ENCODE data around the gene TNNT1.
"Not testable (repeated sequence)": the region's sequence is repeated elsewhere in the genome, so short reads cannot be mapped to it uniquely, and the experiment has no call there.

Gene TNNT1, protein sequence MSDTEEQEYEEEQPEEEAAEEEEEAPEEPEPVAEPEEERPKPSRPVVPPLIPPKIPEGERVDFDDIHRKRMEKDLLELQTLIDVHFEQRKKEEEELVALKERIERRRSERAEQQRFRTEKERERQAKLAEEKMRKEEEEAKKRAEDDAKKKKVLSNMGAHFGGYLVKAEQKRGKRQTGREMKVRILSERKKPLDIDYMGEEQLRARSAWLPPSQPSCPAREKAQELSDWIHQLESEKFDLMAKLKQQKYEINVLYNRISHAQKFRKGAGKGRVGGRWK

GRCh38 chr19:55149078-55150003 lies at the start of gene TNNT1:
Gene TNNT1, minus strand, starts transcription at chr19:55149206. Its CDS starts 2,049 bp downstream, at chr19:55147157.
- DNase-seq = no peak

GRCh38 chr19:55198651-55199050 lies 49.6 kb upstream of the TNNT1 start:
- DNase-seq = no peak

- DNase-seq = no peak
Observed at GRCh38 chr19:55197528-55197927, 48.5 kb upstream of the TNNT1 start.

- DNase-seq = no peak
Observed at GRCh38 chr19:55196803-55197202, 47.8 kb upstream of the TNNT1 start.

DNA sequence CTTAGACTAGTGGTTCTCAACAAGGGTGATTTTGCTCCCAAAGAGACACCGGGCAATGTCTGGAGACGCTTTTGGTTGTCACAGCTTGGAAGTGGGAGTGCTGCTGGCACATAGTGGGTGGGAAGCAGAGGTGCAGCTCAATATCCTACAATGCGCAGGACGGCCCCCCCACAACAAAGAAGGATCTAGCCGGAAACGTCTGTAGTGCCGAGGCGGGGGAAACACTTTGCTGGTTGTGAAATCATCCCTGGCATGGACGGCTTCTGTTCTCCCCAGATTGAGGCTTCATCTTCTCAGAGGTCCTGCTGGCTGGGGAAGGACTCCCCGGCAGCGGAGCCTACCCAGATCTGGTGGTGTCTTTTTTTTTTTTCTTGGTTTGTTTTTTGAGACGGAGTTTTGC lies 44.5 kb upstream of the TNNT1 start:
- DNase-seq = no peak

GRCh38 chr19:55189403-55189835 lies 40.4 kb upstream of the TNNT1 start:
- DNase-seq = no peak

- DNase-seq = no peak
Observed at GRCh38 chr19:55188625-55189024, 39.6 kb upstream of the TNNT1 start.

- DNase-seq = no peak
Observed at GRCh38 chr19:55186080-55186479, 37.1 kb upstream of the TNNT1 start.

GRCh38 chr19:55181740-55182139 lies 32.7 kb upstream of the TNNT1 start:
- DNase-seq = no peak

- peak; percentile 20 for DNase-seq
Observed at GRCh38 chr19:55179606-55180484, 30.8 kb upstream of the TNNT1 start, which contains the start of gene SYT5. Gene SYT5, minus strand, starts transcription at chr19:55180289. Its CDS starts 1,248 bp downstream, at chr19:55179041.

GRCh38 chr19:55178781-55179599 lies 30.0 kb upstream of the TNNT1 start:
- peak; percentile 70 for DNase-seq

DNA sequence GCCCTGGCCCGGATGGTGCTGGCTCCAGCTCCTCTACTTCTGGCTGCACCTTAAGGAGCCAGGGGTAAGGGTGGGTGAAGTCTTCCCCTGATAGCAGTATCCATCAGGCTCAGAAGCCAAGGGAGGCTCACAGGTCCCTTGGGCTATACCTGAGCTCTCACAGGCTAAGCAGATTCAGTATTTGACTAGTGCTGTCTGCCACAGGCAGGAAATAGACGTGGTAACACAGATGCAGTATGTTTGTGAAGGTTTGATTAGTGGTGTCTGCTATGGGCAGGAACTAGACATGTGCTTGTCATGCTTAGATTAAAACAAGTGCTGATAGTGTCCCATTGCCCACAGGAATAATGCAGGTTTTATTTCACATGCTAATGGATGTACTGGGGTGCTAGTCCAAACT lies 27.1 kb upstream of the TNNT1 start:
- no peak for DNase-seq

- DNase-seq = no peak
Observed at GRCh38 chr19:55175117-55175867, 26.3 kb upstream of the TNNT1 start.

DNA sequence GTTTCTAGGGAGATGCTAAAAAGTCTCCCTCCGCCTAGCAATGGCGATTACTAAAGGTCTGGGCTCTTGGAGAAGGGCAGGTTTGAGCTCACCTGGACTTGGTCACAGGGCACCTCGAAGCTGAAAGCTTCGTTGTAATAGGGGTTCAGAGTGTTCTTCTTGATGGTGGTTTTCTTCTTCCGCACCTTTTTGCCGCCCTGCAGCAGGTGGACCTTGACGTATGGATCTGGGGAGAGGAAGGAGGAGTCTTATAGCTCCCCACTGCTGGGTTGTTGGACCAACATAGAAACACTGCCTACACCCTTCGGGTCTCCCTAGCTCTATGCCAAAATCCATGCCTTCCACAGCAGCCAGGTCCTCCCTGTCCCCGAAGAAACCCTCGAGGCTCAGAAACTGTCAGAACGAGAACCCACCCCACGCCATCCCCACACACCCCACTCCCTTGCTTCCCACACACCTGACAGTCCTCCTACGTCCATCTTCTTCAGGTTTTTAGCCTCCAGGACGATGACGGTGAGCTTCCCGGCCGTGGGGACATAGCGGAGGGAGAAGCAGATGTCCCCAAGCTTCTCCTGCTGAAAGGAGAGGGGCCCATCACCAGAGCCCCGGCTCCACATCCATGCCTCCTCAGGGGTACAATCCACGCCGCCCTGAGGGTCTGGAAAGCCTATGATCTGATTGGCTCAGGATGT lies 25.6 kb upstream of the TNNT1 start:
- no peak for DNase-seq

- DNase-seq = no peak
Observed at GRCh38 chr19:55173714-55174409, 24.9 kb upstream of the TNNT1 start.

DNA sequence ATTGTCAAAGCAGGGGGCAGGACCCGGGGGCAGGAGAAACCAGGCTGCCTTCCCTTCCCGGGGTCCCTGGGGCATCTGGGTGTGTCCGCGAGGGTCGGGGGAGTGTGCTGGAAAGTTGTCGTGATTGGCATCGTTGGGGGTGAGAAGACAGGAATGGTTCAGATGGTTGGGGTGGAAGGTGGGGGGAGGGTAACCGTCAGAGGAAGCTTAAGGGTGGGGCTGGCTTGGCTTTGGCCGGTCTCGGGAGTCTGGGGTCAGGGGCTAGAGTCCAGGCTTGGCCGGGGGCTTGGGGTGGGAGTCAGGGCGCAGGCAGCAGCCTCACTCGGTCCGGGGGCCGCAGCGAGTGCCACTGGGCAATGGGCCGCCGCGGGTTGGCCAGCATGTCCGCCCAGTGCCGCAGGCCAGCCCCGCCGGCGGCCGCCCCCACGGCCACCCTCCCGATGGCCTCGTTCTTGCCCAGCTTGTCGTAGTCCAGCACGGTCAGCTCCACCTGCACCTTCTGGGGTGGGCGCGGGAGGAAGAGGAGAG lies 24.2 kb upstream of the TNNT1 start:
- no peak for DNase-seq

DNA sequence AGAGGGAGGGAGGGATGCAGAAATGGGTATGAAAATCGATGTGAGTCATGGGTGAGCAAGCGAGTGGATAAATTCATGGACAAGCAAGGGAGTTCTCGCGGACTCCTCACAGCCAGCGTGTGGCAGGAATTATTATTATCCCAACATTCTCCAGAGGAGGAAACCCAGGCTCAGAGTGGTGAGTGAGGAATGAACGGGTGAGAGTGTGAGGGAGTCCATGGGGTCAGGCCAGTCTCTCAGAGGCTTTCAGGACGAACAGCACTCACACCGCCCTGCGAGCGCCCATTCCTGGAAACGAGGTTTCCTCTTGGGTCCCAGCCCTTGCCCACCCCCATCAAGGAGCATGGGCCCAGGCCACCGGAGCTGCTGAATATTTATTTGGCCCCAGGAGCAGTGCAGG lies 23.7 kb upstream of the TNNT1 start:
- DNase-seq = no peak

DNA sequence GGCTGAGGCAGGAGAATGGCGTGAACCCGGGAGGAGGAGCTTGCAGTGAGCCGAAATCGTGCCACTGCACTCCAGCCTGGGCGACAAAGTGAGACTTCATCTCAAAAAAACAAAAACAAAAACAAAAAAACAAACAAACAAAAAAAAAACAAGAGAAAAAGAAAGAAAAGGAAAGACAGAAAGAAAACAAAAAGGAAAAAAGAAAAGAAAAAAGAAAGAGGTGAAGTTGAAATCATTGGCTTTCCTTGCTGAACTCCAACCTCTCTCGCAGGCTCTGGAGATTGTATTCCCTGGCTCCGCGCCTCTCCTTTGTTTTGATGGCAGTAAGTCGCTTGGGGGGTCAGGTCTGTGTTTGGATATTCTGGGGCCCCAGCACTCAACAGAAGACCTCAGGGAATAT lies 23.3 kb upstream of the TNNT1 start:
- not testable (repeated sequence) for DNase-seq

DNA sequence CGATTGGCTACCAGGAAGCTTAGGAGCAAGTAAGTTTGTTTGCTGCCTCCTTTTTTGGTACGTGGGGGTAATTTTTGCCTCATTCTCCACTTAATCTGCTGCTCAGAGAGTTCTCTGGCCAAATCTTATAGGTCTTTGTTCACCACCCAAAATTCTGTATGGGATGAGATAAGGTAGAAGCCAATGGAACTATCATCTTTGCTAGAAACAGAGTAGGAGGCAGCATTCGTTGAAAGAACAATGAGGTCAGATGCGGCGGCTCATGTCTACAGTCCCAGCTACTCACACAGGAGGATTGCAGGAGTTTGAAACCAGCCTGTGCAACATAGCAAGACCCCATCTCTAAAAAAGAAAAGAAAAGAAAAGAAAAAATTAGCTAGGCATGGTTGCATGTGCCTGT lies 22.4 kb upstream of the TNNT1 start:
- no peak for DNase-seq

DNA sequence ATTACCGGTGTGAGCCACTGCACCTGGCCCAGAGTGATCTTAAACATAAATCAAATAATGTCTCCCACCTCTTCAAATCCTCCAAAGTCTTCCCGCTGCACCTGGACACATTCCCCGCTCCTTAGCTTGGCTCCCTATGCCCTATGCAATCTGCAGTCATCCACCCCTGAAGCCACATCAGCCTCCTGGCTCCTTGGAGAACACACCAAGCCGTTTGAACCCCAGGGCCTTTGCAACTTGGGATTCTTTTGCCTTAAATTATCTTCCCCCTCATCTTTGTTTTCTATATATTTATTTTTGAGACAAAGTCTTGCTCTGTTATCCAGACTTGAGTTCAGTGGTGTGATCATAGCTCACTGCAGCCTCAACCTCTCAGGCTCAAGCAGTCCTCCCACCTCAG lies 20.1 kb upstream of the TNNT1 start:
- DNase-seq = no peak

Measured in NCI-H510A treated with DMSO at 0.1 percent for 48 hours (cell line).